A549 (cell line): ENCODE results near the gene SLC6A18.

Experiments
- CTCF ChIP-seq: fragments of >200 bp; sonication (Bioruptor Twin); formaldehyde crosslinking; IDR thresholded peaks from 3 replicates; pipeline ENCODE4 v1.5.1; 2016
- EHMT2 ChIP-seq: fragments of 200-600 bp; sonication (generic); IDR thresholded peaks from 2 replicates; pipeline ENCODE4 v1.6.1; 2016; ENCODE audit warnings: antibody characterized with exemption, low read depth, mild to moderate bottlenecking, moderate library complexity
- EP300 ChIP-seq, 2 experiments: fragments of >200 bp; sonication (Bioruptor Twin); formaldehyde crosslinking; IDR thresholded peaks; 2 replicates in 1 of 2; 3 replicates in 1 of 2; pipeline ENCODE4 v1.6.1; 2016 to 2017
- POLR2A ChIP-seq: IDR thresholded peaks from 2 replicates; pipeline ENCODE4 v1.6.1; 2012; ENCODE audit warnings: mild to moderate bottlenecking, low read length
- RAD21 ChIP-seq, 2 experiments: fragments of >200 bp in 1 of 2; sonication (Bioruptor Twin) in 1 of 2; formaldehyde crosslinking in 1 of 2; IDR thresholded peaks in 1 of 2; conservative IDR thresholded peaks in 1 of 2; 2 replicates in 1 of 2; 3 replicates in 1 of 2; pipeline ENCODE4 v1.6.1; 2012 to 2018; ENCODE audit warnings: inconsistent platforms in 1 of 2
- RCOR1 ChIP-seq: fragments of 150-350 bp; IDR thresholded peaks from 2 replicates; pipeline ENCODE4 v1.6.1; 2014; ENCODE audit warnings: antibody characterized with exemption, low read length, low read depth
- RFX5 ChIP-seq: fragments of 450-650 bp; IDR thresholded peaks from 2 replicates; pipeline ENCODE4 v1.7.1; 2014; ENCODE audit warnings: antibody characterized with exemption, mild to moderate bottlenecking, moderate library complexity
- SMC3 ChIP-seq: fragments of >200 bp; sonication (Bioruptor Twin); formaldehyde crosslinking; IDR thresholded peaks from 3 replicates; pipeline ENCODE4 v1.6.1; 2018; ENCODE audit warnings: inconsistent platforms

GRCh38 chr5:1211701-1212100 is 13.5 kb upstream of the SLC6A18 start:
- TF ChIP-seq RCOR1 (no peak), EP300 (IDR thresholded peaks at IDR 0.05) (no peak), POLR2A (no peak), RFX5 (no peak), RAD21 (conservative IDR thresholded peaks at IDR 0.05 in 1 of 2, IDR thresholded peaks at IDR 0.05 in 1 of 2) (no peak), CTCF (no peak), SMC3 (no peak), EHMT2 (no peak)
